Measurements from ENCODE around the gene ME1.
A peak's percentile ranks its signal among the peaks of the same experiment; 100 is the strongest.
"Not testable (repeated sequence)": the region's sequence is repeated elsewhere in the genome, so short reads cannot be mapped to it uniquely, and the experiment has no call there.

Gene ME1

DNA sequence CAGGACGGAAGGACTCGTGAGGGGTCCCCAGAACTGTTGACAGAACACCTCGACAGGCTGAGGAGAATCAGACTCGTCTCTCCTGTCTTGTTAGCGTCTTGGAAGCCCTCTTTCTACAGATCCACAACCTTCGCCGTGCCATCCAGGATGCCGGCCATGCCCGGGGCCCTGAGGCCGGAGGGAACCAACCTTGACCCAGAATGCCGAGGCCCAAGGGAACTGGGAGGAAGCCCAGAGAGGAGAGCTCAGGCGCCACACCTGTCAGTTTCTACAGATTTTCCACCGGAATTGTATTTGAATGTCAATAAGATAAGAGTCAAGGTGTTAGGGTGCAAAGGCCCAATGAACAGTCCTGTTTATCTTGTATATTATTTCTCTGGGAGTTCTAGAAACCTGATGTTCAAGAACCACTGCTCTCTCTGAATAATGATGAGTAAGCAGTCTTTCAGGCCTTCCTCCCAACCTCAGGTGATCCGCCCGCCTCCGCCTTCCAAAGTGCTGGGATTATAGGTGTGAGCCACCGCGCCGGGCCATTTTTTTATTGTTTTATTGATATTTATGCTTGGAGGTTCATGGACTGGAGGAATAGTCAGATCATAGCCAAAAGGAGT, 799 bp upstream of the ME1 start:
- no peak for DNase-seq

DNA sequence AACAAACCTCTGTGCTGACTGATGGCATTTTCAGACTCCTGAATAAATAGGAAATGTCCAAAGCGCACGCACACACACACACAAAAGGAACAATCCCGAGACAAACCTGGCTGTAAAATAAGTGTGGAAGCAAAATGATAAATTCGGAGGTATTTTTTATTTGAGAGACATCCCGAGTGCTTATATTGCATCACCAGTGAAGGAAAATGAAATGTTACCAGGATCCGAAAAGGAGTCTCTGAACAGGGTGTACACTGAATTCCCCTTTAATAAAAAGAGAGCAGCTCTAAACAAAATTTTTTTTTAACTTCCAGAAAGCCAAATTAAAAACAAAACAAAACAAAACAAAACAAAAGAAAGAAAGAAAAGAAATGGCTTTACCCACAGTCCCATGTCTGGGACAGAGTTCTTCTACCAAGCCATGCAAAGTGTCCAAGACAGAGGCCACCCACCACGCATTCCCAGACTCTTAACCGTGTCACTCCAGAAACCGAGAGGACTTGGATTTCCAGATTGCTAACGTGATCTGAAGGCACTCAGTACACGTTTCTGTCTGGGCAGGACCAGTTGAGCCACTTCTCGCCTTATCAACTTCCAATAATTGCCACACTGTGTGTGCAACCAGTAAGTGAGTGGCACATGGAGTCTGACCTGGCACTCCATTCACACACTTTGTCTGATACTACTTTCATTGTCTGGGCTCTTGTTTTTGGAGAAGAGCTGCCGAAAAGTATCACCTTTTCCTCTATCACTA, 817 bp downstream of the ME1 start:
- DNase-seq, result peak in 1 of 2 donors; percentile 18

DNA sequence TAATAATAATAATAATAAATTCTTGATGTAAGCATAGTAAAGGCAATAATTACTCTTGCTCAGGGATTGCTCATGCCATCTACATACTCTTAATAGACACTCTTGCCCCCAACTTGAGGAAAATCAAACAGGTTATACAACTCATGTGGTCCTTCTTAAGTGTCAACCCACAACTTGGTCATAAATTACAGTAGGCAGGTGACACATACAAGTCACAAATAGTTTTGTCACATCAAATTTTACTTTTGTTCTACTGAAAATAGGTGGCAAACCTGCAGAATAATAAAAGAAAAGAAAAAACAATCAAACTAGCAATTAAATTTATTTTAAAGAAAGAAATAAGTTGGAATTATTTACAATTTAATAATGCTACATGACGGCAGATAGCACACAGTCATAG, 1.6 kb downstream of the ME1 start:
- DNase-seq, result no peak

DNA sequence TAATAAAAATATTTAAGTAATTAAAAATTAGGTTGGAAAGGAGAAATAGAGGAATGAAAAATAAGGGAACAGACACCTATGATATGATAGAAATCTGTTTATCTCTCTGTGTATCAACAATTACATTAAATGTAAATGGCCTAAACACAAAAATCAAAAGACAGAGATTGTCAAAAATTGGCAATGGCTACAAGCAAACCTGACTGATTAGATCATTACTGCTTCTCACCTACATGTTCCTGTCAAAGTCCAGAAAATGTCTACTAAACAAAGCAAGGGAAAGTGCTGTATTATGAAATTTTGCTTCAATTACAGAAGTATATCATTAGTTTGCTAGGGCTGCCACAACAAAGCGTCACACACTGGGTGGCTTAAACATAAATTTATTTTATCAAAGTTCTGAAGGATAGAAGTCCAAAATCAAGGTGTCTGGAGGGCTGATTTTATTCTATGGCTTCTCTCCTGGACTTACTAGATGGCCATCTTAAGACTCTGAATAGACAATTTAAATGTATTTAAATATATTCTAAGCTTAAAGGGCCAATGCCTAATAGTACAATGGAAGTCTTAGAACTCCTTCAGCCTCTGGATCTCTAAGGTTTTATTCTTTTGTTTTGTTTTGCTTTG, 6.3 kb downstream of the ME1 start:
- no peak for DNase-seq

DNA sequence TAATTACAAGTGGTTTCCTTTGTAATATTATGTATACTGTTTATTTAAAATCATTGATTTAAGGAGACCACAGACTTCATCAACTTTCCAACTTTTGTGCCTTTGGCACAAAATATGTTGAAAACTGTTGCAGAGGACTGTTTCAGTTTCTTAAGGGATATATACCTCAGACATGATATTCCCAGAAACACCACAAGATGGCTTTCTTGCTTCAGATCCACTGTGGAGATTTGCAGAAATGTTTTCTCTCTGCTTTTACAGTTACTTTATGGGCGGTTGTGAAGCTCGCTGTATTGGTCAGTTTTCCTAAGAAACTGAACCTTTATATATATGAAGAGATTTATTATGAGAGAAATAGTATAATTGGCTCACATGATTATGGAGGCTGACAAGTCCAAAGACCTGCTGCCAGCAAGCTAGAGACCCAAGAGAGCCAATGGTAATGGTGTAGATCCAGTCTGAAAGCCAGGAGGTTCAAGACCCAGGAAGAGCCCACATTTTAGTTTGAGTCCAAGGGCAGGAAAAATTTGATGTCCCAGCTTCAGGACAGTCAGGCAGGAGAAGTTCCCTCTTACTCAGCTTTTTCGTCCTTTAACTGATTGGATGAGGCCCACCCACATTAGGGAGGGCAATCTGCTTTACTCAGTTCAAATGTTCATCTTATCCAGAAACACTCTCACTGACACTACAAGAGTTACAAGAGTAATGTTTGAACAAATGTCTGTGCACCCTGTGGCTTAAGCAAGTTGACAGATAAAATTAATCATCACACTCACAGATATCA, 12.8 kb downstream of the ME1 start:
- DNase-seq, result peak in 1 of 2 donors; percentile 41

DNA sequence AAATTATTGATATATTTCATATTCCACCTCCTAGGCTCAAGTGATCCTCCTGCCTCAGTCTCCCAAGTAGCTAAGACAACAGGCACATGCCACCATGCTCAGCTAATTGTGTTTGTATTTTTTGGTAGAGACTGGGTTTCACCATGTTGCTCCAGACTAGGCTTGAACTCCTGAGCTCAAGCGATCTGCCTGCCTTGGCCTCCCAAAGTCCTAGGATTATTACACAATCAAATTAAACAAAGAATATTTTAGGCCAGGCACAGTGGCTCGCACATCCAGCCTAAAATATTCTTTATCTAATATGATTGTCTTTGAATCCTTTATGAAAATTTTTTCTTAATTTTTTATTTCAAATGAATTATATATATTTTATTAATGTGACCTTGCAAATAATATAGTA, 17.8 kb downstream of the ME1 start:
- no peak for DNase-seq

DNA sequence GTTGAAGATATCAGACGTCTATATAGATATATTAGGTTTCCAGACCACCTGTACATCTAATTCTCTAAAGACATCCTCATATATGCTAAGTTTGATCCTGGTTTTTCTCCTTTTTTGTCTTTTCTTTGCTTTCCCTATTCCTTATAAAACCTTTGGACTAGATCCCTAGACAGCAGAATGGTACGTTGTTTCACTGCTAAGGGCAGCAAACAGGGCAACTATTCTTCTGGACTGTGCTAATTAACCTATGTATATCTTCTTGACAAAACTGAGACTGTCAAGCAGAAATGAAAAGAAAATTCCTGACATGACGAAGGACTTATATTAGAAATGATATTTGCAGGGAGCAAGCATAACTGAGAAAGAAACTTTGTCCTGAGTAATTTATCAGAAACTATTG, 19.1 kb downstream of the ME1 start:
- no peak for DNase-seq

DNA sequence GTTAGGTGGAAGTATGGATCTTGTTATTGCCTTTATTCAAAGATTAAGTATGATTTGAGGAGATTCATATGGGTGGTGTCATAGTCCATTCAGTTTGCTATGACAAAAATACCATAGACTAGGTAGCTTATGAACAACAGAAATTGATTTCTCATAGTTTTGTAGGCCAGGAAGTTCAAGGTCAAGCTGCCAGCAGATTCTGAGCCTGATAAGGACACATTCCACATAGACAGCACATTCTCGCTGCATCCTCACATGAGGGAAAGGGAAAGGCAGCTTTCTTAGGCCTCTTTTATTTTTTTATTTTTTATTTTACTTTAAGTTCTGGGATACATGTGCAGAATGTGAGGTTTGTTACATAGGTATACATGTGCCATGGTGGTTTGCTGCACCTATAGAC, 27.7 kb downstream of the ME1 start:
- no peak for DNase-seq

DNA sequence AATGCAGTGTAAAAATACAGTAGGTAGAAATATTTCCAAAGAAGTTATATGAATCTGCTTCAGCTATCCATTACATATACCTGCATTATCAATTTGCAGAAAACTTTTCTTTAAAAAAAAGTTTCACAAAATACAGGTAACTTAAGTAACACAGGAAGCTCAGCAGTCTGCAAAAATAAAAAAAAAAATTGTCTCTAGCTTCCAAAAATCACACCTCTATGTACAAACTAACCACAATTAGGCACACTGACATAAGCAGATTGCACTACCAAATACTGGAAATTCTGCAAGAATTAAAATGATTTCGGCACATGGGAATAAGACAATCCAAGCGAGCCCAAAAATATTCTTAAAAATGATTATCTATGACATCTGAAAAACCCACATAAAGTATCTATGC, 41.2 kb downstream of the ME1 start:
- DNase-seq, result no peak

DNA sequence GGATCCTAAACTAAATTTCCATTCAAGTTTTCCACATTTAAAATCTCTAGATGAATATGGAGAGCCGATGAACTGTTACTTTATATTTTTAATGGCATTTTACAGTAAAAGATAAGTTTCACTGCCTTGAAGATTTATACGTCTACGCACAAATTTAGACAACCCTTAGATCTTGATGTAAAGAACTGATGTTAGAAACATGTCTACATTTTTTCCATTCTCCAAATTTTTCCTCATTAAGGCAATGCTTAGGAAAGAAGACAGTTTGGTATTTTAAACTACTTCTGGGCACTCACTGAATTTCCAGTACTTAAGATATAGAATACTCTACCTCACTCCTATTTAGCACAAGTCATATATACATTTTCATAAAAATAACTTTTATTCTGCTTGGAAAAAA, 45.4 kb downstream of the ME1 start:
- no peak for DNase-seq

DNA sequence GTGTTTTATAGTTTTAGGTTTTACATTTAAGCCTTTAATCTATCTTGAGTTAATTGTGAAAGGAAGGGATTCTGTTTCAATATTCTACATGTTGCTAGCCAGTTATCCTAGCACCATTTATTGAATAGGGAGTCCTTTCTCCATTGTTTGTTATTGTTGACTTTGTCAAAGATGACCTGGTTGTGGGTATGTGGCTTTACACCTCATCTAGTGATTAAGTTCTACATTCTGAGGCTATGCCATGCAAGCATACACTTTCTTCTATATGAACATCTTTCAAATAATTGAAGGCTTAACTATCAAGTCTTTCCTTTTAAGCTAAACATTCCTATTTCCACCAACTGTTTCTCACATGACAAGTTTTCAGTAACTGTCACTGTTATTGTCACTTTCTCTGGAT, 46.1 kb downstream of the ME1 start:
- DNase-seq, result no peak

DNA sequence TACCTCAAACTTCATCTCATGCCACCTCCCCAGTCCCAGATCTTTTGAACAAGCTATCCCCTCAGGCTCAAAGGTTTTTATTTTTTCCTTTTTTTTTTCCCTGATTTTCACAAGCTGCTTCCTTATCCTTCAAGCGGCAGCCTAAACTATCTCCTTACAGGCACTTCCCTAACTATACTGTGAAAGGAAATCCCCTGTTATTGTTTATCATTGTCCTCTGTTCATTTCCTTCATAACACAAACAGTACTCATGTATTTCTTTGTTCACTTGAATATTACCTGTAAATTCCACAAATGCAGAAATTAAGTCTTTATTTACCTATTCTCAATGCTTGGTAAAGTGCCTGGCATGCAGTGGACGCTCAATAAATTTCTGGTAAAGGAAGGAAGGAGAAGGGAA, 48.9 kb downstream of the ME1 start:
- DNase-seq, result no peak

DNA sequence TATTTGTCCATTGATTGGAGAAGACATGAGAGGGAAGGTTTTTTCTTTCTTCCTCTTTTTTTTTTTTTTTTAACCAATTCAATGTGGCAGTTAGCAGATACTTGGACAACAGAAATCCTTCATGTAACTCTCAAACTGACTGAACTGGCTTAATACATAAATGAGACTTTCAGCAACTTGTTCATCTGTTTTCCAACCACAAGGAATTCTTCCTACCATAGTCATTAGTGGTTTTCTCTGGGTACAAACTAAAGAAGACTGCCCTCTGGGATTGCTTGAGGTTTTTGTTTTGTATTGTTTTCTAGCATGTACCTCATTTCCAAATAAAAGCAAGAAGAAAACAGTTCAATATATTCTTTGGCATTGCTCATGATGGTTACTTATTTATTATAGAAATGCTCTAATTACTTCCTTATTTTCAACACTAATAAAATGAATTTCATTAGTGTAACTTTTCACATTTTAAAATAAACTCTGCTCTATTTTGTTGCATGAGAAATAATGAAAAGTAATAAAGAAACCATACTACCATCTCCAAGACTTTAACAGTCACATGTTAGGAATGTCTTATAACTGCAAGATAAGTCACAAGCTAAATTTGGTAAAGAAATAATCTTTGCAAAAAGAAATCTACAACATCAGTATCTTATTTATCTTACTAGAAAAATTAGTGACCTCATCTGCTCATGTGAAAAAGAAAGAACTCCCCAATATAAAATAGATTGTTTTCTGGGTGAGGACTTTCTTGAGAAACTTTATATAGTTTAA, 52.0 kb downstream of the ME1 start:
- no peak for DNase-seq

DNA sequence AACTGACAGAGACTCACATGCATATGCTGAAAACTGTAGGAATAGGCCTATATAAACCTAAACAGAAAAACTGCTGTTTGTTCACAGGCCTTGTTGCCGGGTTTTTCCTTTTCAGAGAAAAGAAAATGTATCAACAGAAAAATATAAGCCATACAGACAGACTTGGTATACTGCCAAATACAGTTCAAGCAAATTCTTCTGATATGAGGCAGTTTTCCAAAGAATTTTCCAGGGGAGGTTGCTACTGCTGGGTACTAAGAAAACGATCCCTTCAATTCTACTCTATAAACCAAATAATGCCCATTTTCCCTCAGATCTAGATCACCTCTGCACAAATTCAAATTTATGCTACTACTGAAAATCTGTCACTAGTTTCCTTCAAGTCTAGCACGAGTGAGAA, 59.4 kb downstream of the ME1 start:
- no peak for DNase-seq

DNA sequence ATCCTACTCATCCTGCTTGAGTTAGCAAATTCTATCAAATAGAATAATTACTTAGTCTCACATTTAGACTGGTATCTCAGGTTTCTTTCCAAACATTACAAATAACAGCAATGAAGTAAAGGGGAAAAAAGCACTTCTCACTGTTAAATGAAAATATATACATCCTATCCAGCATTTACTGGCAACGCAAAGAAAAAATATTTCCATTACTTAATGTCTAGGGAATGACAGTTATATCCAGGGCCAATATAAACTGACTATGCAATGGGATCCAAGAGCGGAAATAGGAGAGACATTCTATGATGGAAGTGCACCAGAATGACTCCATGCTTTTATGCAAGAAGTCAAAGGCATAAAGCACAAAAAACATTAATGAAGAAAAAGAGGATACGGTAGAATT, 60.3 kb downstream of the ME1 start:
- DNase-seq, result no peak

DNA sequence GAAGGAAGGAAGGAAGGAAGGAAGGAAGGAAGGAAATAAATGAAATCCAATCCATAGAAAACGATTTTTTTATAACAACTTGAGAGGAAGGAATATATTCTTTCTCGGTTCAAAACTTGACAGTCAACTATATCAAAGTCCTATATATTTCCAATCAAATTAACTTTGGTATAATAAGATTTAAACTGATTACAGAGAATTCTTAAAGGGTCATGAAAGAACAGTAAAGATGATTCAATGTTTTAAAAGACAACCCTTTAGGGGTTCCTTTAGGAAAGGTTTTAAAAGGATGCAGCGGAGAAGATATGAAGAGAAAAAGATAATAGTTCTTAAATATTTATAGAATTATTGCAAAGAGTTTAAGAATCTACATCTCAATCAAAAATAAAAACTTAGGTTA, 61.2 kb downstream of the ME1 start:
- no peak for DNase-seq

DNA sequence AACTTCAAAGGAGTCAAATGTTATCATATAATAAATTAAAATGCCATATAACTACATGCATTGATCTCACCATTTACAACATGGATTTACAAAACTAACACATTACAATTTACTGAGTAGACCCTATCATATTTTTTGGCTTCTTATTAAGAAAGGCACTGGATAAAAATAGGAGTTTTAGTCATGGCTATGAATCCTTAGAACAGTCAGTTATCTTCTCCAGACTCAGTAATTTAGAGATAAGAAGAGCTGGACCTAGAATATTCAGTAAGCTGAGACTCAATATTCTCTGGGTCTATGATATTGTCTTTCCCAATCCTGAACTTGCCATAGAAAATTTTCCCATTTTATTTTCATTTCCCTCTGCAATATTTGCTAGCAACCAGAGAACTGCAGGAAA, 62.3 kb downstream of the ME1 start:
- no peak for DNase-seq

DNA sequence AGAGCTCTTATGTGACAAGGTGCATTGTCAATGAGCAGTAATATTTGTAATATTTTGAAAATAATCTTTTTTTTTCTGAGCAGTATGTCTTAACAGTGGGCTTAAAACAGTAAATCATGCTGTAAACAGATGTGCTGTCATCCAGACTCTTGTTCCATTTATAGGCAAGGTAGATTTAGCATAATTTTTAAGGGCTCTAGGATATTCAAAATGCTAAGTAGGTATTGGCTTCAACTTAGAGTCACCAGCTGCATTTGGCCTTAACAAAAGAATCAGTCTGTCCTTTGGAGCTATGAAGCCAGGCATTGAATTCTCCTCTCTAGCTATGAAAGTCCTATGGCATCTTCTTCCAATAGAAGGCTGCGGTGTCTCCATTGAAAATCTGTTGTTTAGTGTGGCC, 63.7 kb downstream of the ME1 start:
- no peak for DNase-seq

DNA sequence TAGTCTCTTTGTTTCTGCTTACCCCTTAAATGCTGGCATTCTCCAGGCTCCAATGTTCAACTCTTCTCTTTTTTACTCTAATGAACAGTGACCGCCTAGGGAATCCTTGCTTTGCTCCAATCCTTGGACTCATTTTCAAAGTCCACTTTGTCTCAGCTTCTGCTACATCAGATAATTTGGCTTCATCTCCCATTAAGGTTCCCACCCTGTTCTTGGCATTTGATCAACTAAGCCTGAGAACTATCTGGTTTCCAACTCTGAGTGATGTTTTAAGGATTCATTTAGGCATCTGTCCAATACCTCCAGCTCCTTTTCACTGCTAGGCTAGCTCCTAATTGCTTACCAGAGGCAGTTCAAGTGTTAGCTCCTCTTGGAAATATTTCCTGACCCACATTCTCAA, 64.9 kb downstream of the ME1 start:
- DNase-seq, result peak in 1 of 2 donors; percentile 22

DNA sequence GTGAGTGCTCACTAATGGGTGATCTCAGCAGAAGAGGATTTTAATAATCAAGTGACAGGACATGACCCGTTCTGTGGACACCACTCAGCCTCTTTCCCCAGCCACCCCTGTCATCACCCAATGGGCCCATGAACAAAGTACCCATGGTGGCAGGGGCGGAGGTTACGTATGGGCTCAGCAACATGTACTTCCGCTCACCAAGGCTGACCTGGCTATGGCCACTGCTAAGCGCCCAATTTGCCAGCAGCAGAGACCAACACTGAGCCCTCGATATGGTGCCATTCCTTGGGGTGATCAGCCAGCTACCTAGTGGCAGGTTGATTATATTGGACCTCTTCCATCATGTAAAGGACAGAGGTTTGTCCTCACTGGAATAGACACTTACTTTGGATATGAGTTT, 68.5 kb downstream of the ME1 start:
- not testable (repeated sequence) for DNase-seq

DNA sequence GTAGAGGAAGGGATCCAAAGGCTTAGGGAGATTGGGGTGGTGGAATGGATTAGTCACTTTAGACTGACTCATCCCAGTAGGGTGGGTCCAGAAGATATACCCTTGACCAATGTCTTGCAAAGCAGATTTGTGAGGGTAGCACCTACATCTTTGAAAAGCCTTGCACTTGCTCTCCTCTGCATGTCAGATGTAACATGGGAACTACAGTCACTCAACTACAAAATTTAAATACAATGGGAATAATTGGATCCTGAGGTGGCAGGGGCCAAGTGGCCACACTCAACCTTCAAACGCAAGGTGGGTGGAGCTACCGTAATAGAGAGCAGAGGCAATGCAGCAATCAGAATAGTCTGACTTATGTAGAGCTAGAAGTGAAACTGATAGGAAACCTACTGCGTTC, 71.2 kb downstream of the ME1 start:
- no peak for DNase-seq

DNA sequence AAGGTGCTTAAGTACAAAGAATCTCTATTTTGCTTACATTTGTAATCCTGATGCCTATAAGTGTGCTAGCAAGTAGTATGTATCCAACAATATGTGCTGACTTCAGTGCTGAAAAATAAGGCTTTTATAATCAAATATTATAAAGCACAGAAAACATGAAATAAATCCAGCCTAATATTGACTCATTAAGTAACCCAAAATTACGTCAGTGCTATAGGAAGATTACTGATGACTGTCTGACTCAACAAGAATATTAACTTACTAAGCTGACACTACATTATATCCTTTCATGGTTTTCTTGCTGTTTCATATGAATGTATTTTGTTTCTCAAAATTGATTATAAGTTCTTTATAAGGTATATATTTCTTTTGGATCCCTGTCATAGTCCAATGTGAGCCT, 76.1 kb downstream of the ME1 start:
- DNase-seq, result no peak
